Ovary (tissue), 9 donors: Measurements from ENCODE around the gene HPGD. TPM values are rescaled to one million over a fixed set of nuclear protein-coding genes. Genes with fewer than 3 reads are reported as not detected.

ENCODE experiments used
- DNase-seq, 5 donors: peaks; one replicate each; pipeline ENCODE4 v3.0.0-alpha.2; 2019 to 2020
- H3K27ac ChIP-seq, 2 donors: fragments of 200-600 bp; one replicate each; pipeline versions ENCODE4 v1.5.1 to v1.8.0; 2019 to 2022
- H3K27me3 ChIP-seq: fragments of 200-600 bp; one replicate; pipeline ENCODE4 v1.8.0; 2022
- H3K36me3 ChIP-seq: fragments of 200-600 bp; sonication (generic); one replicate; pipeline ENCODE4 v1.5.1; 2019
- H3K4me1 ChIP-seq: one replicate; pipeline ENCODE4 v1.8.1; 2013; ENCODE audit warnings: mild to moderate bottlenecking, moderate library complexity; ENCODE audit not compliant: insufficient read depth
- H3K4me3 ChIP-seq: fragments of 200-600 bp; sonication (generic); one replicate; pipeline ENCODE4 v1.5.1; 2017
- H3K9me3 ChIP-seq, 2 donors: fragments of 200-600 bp in 1 of 2; sonication (generic) in 1 of 2; one replicate each; pipeline versions ENCODE4 v1.5.1 to v1.8.1; 2013 to 2019; ENCODE audit warnings: mild to moderate bottlenecking in 1 of 2, moderate library complexity in 1 of 2
- EP300 ChIP-seq: sonication (generic); formaldehyde crosslinking; IDR thresholded peaks from one replicate; pipeline ENCODE4 v1.6.1; 2017; ENCODE audit warnings: antibody characterized with exemption
- POLR2A ChIP-seq: fragments of 450-650 bp; IDR thresholded peaks from one replicate; pipeline ENCODE4 v1.6.1; 2017; ENCODE audit warnings: antibody characterized with exemption, mild to moderate bottlenecking, moderate library complexity
- WGBS, 3 donors: extraction: QIAGEN DNeasy Blood & Tissue Kit in 1 of 3; methylation state at CpG; one replicate each; pipeline versions ENCODE4 v1.1.5 to v1.1.7; 2013 to 2017; 5-methylcytosine and 5-hydroxymethylcytosine counted together
- intact Hi-C, 4 donors: fragments of 100-400 bp; cut with DNase I; formaldehyde crosslinking; loops; one replicate each; pipeline versions ENCODE4 v1.11.0 to v1.15.1; 2022 to 2023
- polyA plus RNA-seq, 2 donors: library from polyadenylated mRNA; stranded (reverse); fragments of 200-250 nt in 1 of 2; fragments of 350-450 nt in 1 of 2; fragmentation: Illumina TruSeq in 1 of 2; extraction: RNeasy Lipid Tissue Mini Kit (QIAGEN cat#74804) in 1 of 2; gene quantifications; one replicate each; pipeline ENCODE4 v1.2.3, GENCODE V29; 2013 to 2014
- total RNA-seq, 7 donors: library from RNA; depleted of rRNA in 2 of 7; stranded (reverse); fragments of >200 nt in 2 of 7; fragmentation: NEBNext Ultra II Directional in 3 of 7; extraction: Animal tissue kit (Norgen Biotek cat#: 25700) in 3 of 7; gene quantifications; one replicate each; pipeline versions ENCODE4 v1.1.0 to v1.2.4, GENCODE V29; 2016 to 2023
- TF ChIP-seq, protein P1 (sequence below), 3 donors: fragments of 450-650 bp in 2 of 3; fragments of 200-600 bp in 1 of 3; IDR thresholded peaks; one replicate each; pipeline versions ENCODE4 v1.5.1 to v1.8.0; 2016 to 2022; ENCODE audit warnings: antibody characterized with exemption in 3 of 3, mild to moderate bottlenecking in 1 of 3
- donor health status: DM: no; HTN: no; CAD: no; lungs with moderate emphysema.
- donor health status: DM: no; HTN: no; CAD: no.
- donor health status: Bipolar disorder and iron deficiency.
- donor health status: DM: yes; HTN: yes; CAD: no.
- donor health status: DM: no; HTN: no; CAD: no.
- donor health status: DM: yes; HTN: yes; CAD: no.

Gene HPGD
- total and polyA plus RNA-seq, 9 donors, result 0.69 to 20.6 (median 3.2) TPM; not detected in 2

DNA sequence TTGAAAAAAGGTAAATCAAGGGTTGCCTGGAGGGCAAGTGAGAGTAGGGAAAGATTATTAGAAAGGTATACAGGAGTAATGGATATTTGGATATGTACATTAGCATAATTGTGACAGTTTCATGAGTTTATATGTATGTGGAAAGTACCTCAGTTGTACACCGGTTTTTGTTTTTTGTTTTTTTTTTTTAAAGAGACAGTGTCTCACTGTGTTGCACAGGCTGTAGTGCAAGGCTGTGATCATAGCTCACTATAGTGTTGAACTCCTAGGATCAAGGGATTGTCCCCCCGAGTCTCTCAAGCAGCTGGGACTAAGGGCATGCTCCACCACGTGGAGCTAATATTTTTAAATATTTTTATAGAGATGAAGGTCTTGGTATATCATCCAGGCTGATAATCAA lies 15.3 kb upstream of the HPGD start:
- H3K27ac ChIP-seq, result no peak overlapping the region
- intact Hi-C loops, result no loop called here
- 52 to 63% (median 57%) methylated on average over 3 of the region's 3 CpGs for WGBS, 3 donors
- H3K9me3 ChIP-seq, result no peaks in the 10 kb centered on the region
- DNase-seq, result no peak
- H3K4me3 ChIP-seq, result no peak overlapping the region
- H3K27me3 ChIP-seq, result no peaks in the 10 kb centered on the region
- no peaks in the 10 kb centered on the region for H3K4me1 ChIP-seq
- H3K36me3 ChIP-seq, result no peaks in the 10 kb centered on the region
- TF ChIP-seq, protein P1, sequence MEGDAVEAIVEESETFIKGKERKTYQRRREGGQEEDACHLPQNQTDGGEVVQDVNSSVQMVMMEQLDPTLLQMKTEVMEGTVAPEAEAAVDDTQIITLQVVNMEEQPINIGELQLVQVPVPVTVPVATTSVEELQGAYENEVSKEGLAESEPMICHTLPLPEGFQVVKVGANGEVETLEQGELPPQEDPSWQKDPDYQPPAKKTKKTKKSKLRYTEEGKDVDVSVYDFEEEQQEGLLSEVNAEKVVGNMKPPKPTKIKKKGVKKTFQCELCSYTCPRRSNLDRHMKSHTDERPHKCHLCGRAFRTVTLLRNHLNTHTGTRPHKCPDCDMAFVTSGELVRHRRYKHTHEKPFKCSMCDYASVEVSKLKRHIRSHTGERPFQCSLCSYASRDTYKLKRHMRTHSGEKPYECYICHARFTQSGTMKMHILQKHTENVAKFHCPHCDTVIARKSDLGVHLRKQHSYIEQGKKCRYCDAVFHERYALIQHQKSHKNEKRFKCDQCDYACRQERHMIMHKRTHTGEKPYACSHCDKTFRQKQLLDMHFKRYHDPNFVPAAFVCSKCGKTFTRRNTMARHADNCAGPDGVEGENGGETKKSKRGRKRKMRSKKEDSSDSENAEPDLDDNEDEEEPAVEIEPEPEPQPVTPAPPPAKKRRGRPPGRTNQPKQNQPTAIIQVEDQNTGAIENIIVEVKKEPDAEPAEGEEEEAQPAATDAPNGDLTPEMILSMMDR (IDR thresholded peaks at IDR 0.05), result no peak
- TF ChIP-seq POLR2A (no peak), EP300 (no peak)

DNA sequence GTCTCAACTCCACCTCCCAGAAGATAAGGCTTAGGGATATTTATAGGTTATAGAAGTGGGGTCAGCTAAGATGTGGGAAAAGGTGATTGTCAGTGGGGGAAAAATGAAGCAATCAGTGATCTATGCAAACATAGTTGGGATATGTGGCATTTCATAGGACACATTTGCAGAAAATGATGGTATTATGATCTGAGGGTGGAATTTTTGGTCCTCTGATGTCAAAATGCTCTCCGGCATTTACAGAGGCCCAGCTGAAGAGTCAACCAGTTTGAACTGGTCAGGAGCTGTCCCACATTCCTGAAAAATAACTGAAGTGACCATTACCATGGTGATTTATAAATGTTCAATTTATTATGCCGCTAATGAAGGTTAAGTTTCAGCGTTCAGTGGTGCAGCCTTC lies 12.2 kb upstream of the HPGD start:
- Histone ChIP-seq H3K27me3 (no peaks in the 10 kb centered on the region), H3K36me3 (no peaks in the 10 kb centered on the region), H3K9me3 (no peaks in the 10 kb centered on the region), H3K4me3 (no peak overlapping the region), H3K4me1 (no peaks in the 10 kb centered on the region), H3K27ac (no peak overlapping the region)
- TF ChIP-seq EP300 (no peak), POLR2A (no peak)
- TF ChIP-seq, protein P1 (IDR thresholded peaks at IDR 0.05), result no peak
- intact Hi-C loops, result no loop called here
- DNase-seq, result no peak
- 76 to 83% (median 77%) methylated on average over 3 of the region's 3 CpGs for WGBS, 3 donors

DNA sequence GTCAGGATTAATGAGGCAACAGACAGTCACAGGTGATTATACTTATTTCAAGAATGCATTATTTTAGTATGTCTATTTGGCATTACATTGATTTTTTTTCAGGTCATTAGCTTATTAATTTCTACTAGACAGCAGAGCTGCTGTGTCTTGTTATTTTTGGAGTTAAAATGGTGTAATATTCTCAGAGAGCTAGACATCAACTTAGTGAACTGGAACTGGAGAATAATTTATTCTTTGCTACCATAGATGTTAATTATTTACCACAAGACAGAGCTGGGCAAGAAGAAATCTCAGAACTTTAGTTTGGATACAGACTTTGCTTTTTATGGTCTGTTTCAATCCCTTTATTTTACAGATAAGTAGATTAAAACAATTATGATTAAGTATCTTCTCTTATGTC lies 10.2 kb upstream of the HPGD start:
- intact Hi-C loops, result no loop called here
- no peaks in the 10 kb centered on the region for H3K27me3 ChIP-seq
- DNase-seq, result no peak
- no peak overlapping the region for H3K4me3 ChIP-seq
- H3K9me3 ChIP-seq, result no peaks in the 10 kb centered on the region
- H3K36me3 ChIP-seq, result no peaks in the 10 kb centered on the region
- no peak for TF ChIP-seq EP300
- TF ChIP-seq POLR2A, result no peak
- TF ChIP-seq, protein P1 (IDR thresholded peaks at IDR 0.05), result no peak
- H3K27ac ChIP-seq, result no peak overlapping the region
- no peaks in the 10 kb centered on the region for H3K4me1 ChIP-seq

DNA sequence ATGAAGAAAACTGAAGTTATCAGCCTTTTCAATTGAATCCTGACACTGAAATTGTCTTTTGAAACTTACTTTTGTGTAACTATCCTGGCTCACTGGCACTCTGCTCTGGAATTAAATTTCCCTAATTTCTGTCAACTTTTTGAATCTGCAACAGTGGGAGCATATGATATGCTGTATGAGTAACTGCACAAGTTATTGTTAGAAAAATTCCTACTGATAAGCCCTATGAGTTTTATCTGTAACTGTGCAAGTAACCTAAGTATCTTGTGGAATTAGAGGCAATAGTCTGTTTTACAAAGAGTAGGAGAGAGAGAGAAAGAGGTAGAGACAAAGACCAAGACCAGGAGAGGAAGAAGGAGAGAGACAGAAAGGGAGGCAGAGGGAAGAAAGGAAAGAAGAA lies 9.2 kb upstream of the HPGD start:
- no peaks in the 10 kb centered on the region for H3K27me3 ChIP-seq
- no peak overlapping the region for H3K4me3 ChIP-seq
- no peak for TF ChIP-seq POLR2A
- no peaks in the 10 kb centered on the region for H3K36me3 ChIP-seq
- no peak for DNase-seq
- intact Hi-C loops, result no loop called here
- H3K9me3 ChIP-seq, result no peaks in the 10 kb centered on the region
- H3K27ac ChIP-seq, result no peak overlapping the region
- no peaks in the 10 kb centered on the region for H3K4me1 ChIP-seq

DNA sequence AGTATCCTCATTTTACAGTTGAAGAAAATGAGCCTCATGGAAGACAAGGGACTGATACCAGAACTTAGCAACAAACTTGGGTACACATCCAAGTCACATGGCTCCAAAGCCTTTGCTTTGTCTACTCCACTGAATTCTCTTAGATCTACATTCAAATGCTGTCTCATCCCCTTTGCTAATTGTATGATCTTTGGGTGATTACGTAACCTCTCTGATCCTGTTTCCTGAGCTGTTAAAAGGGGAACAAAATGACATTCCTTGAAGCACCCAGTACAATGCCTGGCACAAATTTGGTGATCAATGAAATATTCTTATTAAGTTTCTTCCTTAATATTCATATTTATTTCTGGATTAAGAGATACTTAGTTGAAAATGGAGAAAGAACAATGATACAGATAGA lies 5.9 kb upstream of the HPGD start:
- no peaks in the 10 kb centered on the region for H3K36me3 ChIP-seq
- H3K4me3 ChIP-seq, result no peak overlapping the region
- no peak for DNase-seq
- H3K4me1 ChIP-seq, result no peaks in the 10 kb centered on the region
- TF ChIP-seq EP300 (no peak), POLR2A (no peak)
- TF ChIP-seq, protein P1 (IDR thresholded peaks at IDR 0.05), result no peak
- H3K9me3 ChIP-seq, result no peaks in the 10 kb centered on the region
- intact Hi-C loops, result no loop called here
- whole genome bisulfite sequencing, 3 donors, result 92 to 95% (median 92%) methylated on average over 1 of the region's 1 CpG
- H3K27ac ChIP-seq, result no peak overlapping the region
- H3K27me3 ChIP-seq, result no peaks in the 10 kb centered on the region
